Left lung (tissue), 10 donors: ENCODE results near the gene MTA2. TPM values are rescaled to one million over a fixed set of nuclear protein-coding genes. Genes with fewer than 3 reads are reported as not detected.

Experiments used
- ATAC-seq: fragments of 200-7000 bp; cut with Tn5 transposase; one replicate; pipeline ENCODE4 v1.9.1; 2020; ENCODE audit warnings: moderate library complexity
- DNase-seq, 4 donors: peaks; one replicate each; pipeline ENCODE4 v3.0.0-alpha.2; 2013 to 2020
- H3K27ac ChIP-seq, 2 donors: fragments of 200-600 bp; sonication (generic) in 1 of 2; one replicate each; pipeline versions ENCODE4 v1.5.0 to v1.8.0; 2020 to 2021
- H3K27me3 ChIP-seq, 2 donors: fragments of 200-600 bp; sonication (generic) in 1 of 2; one replicate each; pipeline versions ENCODE4 v1.5.0 to v1.8.0; 2020 to 2021
- H3K36me3 ChIP-seq, 2 donors: fragments of 200-600 bp; sonication (generic) in 1 of 2; one replicate each; pipeline versions ENCODE4 v1.5.0 to v1.8.0; 2020 to 2021
- H3K4me1 ChIP-seq, 2 donors: fragments of 200-600 bp; one replicate each; pipeline ENCODE4 v1.8.0; 2021
- H3K4me3 ChIP-seq, 2 donors: fragments of 200-600 bp; sonication (generic) in 1 of 2; one replicate each; pipeline versions ENCODE4 v1.5.0 to v1.8.0; 2020 to 2021; ENCODE audit warnings: mild to moderate bottlenecking in 1 of 2
- H3K9me3 ChIP-seq, 2 donors: fragments of 200-600 bp; sonication (generic) in 1 of 2; one replicate each; pipeline versions ENCODE4 v1.5.0 to v1.8.0; 2020 to 2021
- intact Hi-C, 2 donors: fragments of 100-400 bp; cut with DNase I; formaldehyde crosslinking; loops; one replicate each; pipeline versions ENCODE4 v1.11.2 to v1.14.2; 2022
- polyA plus RNA-seq, 6 donors: library from polyadenylated mRNA; unstranded; fragments of 120-200 nt; gene quantifications; one replicate each; pipeline ENCODE4 v1.2.1, GENCODE V29; 2013; ENCODE audit not compliant: insufficient read length in 6 of 6
- total RNA-seq, 2 donors: library from RNA; stranded (reverse); fragmentation: NEBNext Ultra II Directional; extraction: Animal tissue kit (Norgen Biotek cat#: 25700); gene quantifications; one replicate each; pipeline ENCODE4 v1.2.1, GENCODE V29; 2021
- TF ChIP-seq, protein P1 (sequence below), 2 donors: fragments of 200-600 bp; sonication (generic) in 1 of 2; IDR thresholded peaks; one replicate each; pipeline versions ENCODE4 v1.5.0 to v1.8.0; 2021; ENCODE audit warnings: antibody characterized with exemption in 2 of 2
- donor health status: DM: no; HTN: yes; CAD: no.
- donor health status: DM: no; HTN: no; CAD: no.

Gene MTA2
- total and polyA plus RNA-seq, 8 donors = 67.1 to 110 (median 94.4) TPM

DNA sequence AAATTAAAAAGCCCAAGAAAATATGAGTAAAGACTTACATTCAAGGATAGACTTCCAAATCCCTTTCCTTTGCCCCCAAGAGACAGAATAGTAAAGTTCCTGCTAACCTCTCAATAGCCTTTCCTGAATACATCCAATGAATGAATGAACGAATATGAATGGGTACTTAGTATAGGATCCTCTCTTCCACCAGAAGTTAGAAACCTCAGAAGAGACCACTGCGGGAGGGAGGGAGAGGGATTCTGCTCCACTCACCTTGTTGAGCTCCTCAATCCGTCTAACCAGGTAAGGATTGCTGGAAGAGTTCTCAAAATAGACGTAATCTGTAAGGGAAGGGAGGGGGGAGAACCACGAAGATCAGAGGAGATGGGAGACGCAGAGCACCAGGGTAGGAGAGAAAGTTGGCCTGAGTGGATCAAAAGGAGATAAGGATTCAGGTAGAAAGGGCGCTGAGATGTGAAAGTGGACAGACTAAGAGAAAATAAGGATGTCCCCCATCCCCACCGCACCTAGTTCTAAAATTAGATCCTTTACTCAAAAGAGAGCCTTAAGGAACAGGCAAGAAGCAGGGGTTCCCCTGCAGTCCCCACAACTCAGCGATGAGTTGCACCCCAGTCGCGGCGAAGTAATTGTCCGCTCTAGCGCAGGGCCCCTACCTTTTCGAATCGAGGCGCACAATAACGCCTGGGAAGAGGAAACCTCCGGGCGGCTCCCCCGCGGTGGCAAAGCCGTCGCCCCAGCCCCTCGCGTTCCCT, 1.1 kb downstream of the MTA2 start:
- Histone ChIP-seq H3K27me3 (no peaks in the 10 kb centered on the region), H3K36me3 (peaks cover 0 to 58% of the 10 kb centered on the region in 2 donors), H3K27ac (peak overlapping the region; percentile 96 to 97), H3K9me3 (no peaks in the 10 kb centered on the region), H3K4me1 (peaks cover 25 to 53% of the 10 kb centered on the region in 2 donors), H3K4me3 (peak overlapping the region; percentile 98)
- intact Hi-C loops = no loop called here
- ATAC-seq = no peak
- DNase-seq = no peak
- TF ChIP-seq, protein P1, sequence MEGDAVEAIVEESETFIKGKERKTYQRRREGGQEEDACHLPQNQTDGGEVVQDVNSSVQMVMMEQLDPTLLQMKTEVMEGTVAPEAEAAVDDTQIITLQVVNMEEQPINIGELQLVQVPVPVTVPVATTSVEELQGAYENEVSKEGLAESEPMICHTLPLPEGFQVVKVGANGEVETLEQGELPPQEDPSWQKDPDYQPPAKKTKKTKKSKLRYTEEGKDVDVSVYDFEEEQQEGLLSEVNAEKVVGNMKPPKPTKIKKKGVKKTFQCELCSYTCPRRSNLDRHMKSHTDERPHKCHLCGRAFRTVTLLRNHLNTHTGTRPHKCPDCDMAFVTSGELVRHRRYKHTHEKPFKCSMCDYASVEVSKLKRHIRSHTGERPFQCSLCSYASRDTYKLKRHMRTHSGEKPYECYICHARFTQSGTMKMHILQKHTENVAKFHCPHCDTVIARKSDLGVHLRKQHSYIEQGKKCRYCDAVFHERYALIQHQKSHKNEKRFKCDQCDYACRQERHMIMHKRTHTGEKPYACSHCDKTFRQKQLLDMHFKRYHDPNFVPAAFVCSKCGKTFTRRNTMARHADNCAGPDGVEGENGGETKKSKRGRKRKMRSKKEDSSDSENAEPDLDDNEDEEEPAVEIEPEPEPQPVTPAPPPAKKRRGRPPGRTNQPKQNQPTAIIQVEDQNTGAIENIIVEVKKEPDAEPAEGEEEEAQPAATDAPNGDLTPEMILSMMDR (IDR thresholded peaks at IDR 0.05) = no peak

DNA sequence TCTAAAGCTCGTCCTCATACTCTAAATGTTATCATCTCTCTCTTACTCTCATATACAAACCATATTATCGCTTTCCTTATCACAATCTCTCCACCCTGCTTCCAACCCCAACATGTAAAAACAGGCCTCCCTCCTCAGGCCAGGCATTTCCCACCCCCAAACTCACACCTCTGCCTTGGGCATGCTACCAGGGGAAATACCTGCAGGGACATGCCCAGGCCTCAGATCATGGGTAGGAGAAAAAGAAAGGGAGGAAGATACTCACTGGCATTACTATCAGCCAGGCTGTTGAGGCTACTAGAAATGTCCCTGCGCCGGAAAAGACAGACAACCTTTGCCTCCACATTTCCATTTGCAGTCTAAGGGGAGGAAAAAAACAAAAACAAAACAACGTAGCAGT, 1.8 kb downstream of the MTA2 start:
- intact Hi-C loops = no loop called here
- TF ChIP-seq, protein P1 (IDR thresholded peaks at IDR 0.05) = no peak

DNA sequence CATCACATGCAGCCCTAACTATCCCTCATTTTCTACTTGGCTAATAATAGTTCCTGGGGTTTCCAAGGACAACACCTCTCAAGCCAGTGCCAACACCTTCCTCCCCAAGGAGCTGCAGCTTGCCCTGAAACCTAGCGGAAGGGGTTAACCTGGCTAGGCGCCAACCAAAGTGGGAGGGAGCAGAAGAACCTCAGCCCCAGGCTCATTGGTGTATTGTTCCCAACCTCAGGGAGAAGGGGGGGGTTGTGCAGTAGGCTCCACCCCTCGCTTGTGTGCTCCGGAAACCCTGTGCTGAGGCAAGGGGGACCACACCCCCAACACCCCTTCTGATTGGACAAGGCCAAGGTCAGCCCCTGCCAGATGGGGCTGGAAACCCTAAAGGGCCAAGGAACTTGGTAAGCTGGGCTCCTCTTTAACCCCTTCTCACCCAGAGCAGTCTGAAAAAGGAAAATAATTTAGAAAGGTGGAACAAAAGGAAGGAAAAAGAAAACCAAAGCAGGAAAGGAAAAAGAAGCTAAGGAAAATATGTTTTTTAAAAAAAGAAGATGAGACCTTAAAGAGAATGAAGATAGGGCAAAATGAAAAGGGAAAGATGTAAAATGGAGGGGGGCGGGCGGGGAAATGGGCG, 2.5 kb downstream of the MTA2 start:
- TF ChIP-seq, protein P1 (IDR thresholded peaks at IDR 0.05) = no peak
- peaks cover 0 to 58% of the 10 kb centered on the region in 2 donors for H3K36me3 ChIP-seq
- intact Hi-C loops = no loop called here
- peak overlapping the region in 1 of 2 donors; percentile 98 for H3K4me3 ChIP-seq
- H3K27ac ChIP-seq = peak overlapping the region; percentile 62 to 97
- ATAC-seq (peak; percentile 53), DNase-seq (peak; percentile 78 to 95 (median 90))
- H3K9me3 ChIP-seq = no peaks in the 10 kb centered on the region
- H3K27me3 ChIP-seq = no peaks in the 10 kb centered on the region
- H3K4me1 ChIP-seq = peaks cover 25 to 53% of the 10 kb centered on the region in 2 donors

More for the DNA sequence above, 1.8 kb downstream of the MTA2 start:
- Histone ChIP-seq H3K9me3 (no peaks in the 10 kb centered on the region), H3K4me3 (peak overlapping the region; percentile 98), H3K27me3 (no peaks in the 10 kb centered on the region), H3K4me1 (peaks cover 25 to 53% of the 10 kb centered on the region in 2 donors), H3K27ac (peak overlapping the region; percentile 56 to 97), H3K36me3 (peaks cover 0 to 58% of the 10 kb centered on the region in 2 donors)
- no peak for ATAC-seq
- DNase-seq = no peak

DNA sequence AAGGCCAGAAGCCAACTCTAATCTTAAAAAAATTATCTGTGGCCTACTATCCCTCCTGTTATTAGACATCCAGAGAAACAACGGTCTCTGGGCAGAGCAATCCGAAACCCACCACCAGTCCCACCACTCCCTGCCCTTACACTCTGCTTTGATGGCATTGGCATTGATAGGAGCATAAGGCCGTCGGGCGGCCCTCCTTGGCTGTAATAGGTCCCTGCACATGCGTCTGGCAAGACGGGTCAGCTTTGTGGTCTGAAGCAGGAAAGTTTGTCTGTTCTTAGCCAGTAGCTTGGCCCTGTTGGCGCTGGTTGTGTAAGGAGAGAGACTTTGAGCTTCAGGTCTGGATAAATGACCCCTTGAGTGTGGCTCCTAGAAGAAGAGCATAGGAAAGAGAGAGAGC, 6.5 kb downstream of the MTA2 start:
- H3K36me3 ChIP-seq = peaks cover 0 to 58% of the 10 kb centered on the region in 2 donors
- no peaks in the 10 kb centered on the region for H3K9me3 ChIP-seq
- ATAC-seq = no peak
- no peak for DNase-seq
- peaks cover 26 to 61% of the 10 kb centered on the region in 2 donors for H3K4me1 ChIP-seq
- intact Hi-C loops = no loop called here
- TF ChIP-seq, protein P1 (IDR thresholded peaks at IDR 0.05) = no peak
- no peak overlapping the region for H3K4me3 ChIP-seq
- no peak overlapping the region for H3K27ac ChIP-seq
- no peaks in the 10 kb centered on the region for H3K27me3 ChIP-seq

DNA sequence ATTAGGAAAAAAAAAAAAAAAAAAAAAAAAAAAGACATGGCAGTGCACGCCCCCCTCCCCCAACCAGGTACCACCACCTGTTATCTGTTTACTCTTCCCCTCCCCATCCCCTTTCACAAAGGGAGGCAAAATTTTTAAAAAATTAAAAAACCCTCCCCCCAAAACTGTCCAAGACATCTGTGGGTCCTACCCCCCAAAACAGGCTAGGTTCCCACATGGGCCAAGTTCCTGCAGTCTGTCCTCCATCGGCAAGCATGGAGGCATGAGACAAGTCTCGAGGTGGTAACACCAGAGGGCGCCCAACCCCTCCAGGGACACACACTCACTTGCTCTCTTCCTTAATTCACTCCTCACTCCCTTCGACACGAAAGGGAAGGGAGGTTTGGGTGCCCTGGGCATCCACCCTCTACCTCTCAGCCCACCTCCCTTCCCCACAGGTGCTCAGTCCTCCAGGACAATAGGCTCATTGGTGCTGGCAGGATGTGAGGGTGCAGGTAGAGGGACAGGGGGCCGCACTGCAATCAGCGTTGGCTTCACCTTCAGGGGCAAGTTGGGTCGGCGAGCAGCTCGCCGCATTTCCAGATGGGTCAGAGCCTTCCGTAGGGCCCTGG, 8.1 kb downstream of the MTA2 start:
- Histone ChIP-seq H3K4me3 (no peak overlapping the region), H3K27me3 (no peaks in the 10 kb centered on the region), H3K27ac (no peak overlapping the region), H3K4me1 (peaks cover 12 to 50% of the 10 kb centered on the region in 2 donors), H3K36me3 (peaks cover 0 to 53% of the 10 kb centered on the region in 2 donors), H3K9me3 (no peaks in the 10 kb centered on the region)
- TF ChIP-seq, protein P1 (IDR thresholded peaks at IDR 0.05) = peak; percentile 41 to 55
- peak; percentile 39 to 89 (median 78) for DNase-seq
- intact Hi-C loops = no loop called here
- peak; percentile 42 for ATAC-seq
